CD1c-positive myeloid dendritic cell (primary cell): Measurements from ENCODE around the gene DYSF.

Source experiments
- DNase-seq: peaks from one replicate; pipeline ENCODE4 v3.0.0-alpha.2; 2016; ENCODE audit errors: extremely low spot score

The DYSF gene

DNA sequence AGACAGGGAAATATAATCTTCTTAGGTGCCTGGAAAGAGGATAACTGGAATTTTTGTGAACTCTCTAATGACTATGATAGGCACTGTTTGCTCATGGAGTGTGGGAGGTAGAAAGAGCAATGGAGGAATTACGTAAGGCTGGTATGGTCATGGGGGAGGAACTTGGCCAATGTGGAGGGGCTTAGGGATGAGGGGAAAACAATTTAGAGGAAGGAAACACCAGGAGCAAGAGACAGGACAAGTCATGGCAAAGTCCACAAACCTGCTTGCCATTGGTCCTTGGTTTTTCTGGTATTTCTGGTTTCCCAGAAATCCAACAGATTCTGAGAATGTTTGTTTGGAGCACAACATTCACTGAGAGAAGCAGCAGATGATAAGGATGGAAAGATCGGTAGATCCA is 274.2 kb downstream of the DYSF start:
- no peak for DNase-seq

- no peak for DNase-seq
Measured at GRCh38 chr2:71728036-71728435, 274.7 kb downstream of the DYSF start.

DNA sequence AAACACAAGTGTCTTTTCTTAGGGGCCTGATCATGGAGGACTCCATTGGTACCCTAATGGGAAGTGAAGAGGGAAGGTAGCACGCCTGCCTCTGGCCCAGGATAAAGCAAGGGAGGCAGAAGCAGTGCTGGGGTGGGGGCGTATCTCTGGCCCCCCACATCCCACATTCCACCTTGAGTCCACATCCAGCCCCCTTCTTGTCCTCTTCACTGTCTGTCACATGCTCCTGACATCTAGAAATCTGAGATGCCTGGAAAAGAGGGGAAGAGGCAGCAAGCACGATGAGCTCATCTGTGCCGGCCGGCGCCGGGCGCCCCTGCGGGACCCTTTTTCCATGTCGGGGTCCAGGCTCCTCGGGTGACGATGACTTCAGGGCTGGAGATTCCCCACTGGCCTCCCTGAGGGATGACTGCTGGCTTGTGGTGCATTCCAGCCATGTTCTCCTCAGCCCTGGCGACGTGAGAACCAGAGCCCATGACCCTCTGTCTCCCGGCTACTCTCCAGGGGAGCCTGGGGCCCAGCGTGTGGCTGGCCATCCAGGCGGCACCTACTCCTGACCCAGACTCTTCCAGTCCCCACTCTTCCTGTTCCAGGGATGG is 277.5 kb downstream of the DYSF start:
- no peak for DNase-seq

DNA sequence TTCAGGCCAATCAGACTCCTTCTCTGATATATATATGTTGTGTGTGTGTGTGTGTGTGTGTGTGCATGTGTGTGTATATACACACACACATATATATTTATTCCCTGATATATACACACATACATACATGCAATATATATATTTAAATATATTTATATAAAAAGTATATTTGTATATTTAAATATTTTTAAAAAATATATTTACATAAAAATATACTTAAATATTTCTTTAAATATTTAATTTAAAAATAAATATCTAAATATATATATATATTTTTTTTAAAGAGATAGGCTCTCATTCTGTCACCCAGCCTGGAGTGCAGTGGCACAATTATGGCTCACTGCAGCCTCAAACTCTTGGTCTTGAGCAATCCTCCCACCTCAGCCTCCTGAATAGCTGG is 281.3 kb downstream of the DYSF start:
- DNase-seq = no peak

DNA sequence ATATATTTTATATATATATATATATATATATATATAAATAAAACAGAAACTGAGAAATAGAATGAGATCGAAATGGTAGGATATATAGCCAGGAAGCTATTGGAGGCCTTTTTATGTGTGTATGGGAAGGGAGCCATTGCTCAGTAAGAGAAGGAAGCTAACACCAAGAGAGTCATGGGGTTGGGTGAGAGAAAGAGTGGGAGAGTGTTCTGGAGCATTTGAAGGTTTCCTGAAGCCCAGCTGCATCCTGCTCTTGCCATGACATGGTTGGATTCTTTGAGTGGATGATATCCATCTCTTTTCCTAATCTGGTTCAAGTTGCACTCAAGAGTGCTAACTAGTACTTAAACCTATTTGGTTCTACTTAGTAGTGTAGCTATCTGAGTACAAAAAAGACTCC is 282.3 kb downstream of the DYSF start:
- DNase-seq = no peak
